DMS153 treated with DMSO at 0.1 percent for 48 hours (cell line): ENCODE data around the gene SLC9C2.
"Not testable (repeated sequence)": the region's sequence is repeated elsewhere in the genome, so short reads cannot be mapped to it uniquely, and the experiment has no call there.

Experiments
- DNase-seq: peaks from one replicate; lab custom pipeline; 2025; ENCODE audit not compliant: unreplicated experiment; lab: John Stamatoyannopoulos, UW

Gene SLC9C2

DNA sequence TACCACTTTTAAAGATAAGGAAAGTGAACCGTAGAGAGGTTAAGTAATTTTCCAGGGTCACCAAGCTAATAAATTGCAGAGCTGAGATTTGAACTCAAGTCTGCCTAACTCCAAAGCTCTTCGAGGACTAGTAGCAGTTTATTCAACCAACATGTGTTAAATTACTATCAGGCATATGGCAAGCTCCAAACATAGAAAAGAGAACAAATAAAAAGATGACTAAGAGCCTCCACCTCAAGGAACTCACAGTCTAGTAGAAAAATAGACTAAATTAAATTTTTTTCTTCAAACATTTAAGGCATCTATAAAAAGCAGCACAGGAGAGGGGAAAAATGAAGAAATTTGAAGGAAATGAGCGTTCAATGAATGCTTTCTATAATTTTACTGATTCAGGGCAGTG is 22.2 kb downstream of the SLC9C2 start:
- no peak for DNase-seq

DNA sequence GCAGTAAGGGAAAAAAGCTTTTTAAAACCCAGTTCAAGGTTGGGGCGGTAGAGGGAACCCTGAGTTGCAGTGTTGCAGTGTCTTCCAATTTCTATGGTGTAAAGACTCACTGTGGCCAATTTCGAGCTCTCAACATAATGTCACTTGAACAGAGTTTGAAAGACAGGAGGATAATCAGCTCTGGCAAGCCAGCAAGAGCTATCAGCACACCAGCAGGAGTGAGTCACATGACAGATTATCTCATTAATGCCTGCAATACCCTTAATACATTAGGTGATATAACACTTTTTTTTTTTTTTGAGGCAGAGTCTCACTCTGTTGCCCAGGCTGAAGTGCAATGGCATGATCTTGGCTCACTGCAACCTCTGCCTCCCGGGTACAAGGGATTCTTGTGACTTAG is 22.8 kb downstream of the SLC9C2 start:
- no peak for DNase-seq

DNA sequence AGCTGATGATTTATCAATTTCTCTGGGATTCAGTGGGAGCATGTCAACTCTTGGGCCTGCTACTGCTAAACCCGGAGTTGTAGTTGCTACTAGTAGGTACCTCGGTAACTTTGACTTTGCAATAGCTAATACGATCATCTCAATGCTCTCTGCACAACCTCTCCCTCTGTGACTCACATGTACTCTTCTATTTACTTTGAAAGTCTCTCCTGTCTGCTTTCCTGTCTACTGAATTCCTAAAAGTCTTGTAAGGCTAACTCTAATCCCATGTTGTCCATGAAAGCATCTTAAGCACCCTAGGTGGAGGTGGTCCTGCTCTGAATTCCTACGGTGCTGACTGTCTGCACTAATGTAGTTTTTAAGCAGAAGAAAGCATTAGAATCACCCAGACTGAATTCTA is 29.3 kb downstream of the SLC9C2 start:
- DNase-seq, result no peak

DNA sequence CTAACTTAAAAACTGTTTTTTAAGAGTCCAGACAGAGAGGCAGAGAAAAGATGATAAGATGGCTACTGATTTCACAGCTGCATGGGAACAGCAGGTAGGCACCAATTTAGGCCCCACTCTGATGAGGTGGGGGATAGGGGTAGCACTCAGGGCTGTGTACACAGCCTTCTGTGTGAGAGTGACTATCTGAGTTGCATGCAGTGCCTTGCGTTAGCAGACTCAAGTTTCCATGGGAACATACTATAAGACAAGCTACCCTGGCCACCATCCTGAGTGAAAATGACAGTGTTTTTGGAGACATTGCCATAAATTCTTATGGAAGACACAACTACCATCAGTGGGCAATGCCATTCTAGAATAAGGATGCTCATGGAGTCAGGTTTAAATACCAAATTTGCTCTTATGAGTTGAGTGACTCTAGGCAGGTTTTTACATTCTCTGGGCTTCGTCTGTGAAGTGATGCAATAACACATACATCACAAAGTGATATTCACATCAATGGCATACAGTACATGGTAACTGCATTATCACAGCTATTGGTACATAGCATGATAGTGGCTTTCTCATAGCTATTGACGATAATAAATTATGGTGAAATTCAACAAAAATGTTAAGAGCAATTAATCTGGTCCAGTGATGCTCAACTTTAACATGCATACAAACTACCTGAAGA is 30.5 kb downstream of the SLC9C2 start:
- no peak for DNase-seq

DNA sequence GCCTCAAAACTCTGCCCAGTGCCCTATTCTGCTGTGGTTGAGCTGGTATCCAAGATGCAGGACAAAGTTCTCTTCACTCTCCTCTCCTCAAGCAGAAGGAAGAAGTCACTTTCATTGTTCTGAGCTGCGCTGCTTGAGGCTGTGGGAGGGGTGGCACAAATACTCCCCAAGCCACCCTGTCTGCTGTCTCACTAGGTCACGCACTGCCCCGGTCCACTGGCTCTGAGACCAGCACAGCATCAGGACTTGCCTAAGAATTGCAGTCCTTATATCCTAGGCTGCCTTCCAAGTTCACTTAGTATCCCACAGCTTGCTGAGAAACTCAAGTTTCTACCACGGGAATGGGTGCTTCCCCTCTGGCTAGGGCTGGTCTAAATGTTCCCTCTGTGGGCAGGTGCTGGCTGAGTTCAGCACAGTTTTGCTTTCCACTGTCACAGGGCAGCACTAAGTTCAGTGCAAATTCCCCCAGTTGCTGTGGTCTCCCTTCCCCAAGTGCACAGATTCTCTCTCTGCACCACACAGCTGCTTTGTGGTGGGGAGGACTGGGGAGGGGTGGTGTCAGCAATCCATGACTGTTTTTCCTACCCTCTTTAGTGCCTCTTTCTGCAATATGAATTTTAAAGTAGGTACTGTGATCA is 32.4 kb downstream of the SLC9C2 start:
- no peak for DNase-seq

DNA sequence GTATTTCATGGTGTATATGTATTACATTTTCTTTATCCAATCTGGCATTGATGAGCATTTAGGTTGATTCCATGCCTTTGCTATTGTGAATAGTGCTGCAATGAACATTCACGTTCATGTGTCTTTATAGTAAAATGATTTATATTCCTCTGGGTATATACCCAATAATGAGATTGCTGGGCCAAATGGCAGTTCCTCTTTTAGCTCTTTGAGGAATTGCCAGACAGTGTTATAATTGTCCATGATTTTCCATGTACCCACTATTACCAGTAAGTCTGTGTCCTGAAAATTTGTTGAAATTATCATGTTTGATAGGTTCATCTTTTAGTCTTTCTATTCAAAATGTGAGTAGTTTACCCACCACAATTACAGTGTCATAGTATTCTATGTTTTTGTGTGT is 34.4 kb downstream of the SLC9C2 start:
- no peak for DNase-seq

DNA sequence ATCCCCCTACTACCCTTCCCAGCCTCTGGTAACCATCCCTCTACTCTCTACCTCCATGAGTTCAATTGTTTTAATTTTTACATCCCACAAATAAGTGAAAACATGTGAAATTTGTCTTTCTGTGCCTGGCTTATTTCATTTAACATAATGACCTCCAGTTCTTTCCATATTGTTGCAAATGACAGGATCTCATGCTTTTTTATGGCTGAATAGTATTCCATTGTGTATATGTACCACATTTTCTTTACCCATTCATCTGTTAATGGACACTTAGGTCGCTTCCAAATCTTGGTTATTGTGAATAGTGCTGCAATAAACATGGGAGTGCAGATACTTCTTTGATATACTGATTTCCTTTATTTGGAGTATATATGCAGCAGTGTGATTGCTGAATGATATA is 39.0 kb downstream of the SLC9C2 start:
- DNase-seq, result not testable (repeated sequence)

DNA sequence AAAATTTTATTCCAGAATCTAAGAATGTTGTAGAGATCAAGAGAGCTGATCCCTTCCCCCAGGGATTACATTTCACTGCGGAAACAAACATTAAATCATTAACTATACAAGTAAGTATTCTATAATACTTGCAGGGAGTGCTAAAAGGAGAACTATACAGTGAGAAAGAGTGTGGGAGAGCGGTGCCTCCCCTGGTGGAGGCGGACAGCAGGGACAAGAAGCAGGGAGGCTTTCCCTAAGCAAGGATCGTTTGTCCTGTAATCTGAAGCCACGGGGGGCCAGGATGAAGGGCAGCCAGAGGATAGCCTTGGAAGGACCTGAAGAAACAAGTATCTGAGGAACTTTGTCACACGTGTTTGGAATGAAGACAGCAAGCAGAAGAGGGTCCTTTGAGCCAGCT is 40.1 kb downstream of the SLC9C2 start:
- no peak for DNase-seq

DNA sequence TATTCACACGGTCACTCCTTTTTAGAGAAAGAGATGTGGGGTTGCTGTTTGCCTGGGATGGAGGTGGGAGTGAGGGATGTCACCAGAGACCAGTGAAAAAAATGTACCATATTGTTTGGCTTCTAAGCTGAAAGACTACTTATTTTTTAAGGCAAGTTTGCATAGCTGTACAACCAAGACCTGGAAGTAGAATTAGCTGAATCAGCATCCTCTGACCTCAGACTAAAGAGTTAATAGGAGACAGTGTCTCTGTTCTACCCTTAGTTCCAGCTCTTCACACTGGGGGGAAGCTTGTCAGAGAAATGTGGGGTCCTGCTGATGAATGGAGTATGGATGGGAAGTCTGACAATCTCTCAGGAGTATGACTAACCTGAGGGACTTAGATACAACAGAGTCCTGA is 41.6 kb downstream of the SLC9C2 start:
- DNase-seq, result no peak

DNA sequence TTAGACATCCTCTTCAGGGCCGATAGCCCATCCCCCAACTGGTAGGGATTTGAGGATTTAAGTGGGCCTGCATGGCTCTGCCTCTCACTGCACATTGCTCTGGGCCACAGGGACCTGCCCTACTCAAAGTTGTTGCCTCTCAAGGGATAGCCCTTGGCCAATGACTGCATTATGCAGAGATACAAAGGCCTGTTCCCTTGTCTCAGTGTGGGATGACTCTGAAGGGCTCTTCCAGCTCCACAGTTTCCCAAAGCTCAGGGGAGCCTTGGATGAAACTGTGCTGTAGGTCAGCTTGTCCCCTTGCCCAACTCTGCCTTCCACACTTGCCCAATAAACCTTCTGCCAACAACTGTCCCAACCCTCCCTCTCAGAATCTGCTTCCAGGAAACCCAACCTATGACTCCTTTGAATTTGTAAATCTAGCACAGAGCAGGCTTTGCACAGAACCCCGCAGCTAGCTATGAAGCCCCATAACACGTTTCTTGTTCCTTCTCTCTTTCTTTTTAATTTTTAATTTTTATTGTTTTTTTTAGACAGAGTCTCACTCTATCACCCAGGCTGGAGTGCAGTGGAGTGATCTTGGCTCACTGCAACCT is 42.5 kb downstream of the SLC9C2 start:
- DNase-seq, result no peak

DNA sequence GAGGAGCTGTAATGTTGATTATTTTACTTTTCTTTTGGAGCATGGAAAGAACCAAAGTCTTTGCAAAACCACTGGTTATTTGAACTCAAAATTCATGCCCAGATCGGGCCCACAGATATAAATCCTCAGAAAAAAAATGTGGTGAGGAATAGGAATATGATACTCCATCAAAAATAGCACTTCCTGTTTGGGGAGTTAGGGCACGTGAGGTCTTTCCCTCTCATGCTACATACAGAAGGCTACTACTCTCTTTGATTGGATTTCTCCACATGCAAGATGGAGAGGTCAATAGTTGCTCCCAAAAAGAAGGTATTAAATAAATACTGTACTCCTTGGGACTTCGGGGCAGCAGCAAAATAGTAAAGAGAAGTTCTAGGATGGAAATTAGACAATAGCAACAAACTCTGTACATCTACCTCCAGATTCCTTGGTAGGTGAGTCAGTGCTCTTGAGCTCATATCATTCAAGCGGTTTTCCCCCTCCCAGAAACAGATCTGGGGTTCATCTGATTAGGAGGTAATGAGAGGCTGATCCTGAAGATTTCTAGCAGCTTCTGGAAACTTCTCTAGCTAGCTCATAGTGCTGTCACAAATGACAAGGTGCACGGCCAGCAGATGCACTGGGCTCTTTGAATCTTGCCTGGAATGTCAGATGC is 47.1 kb downstream of the SLC9C2 start:
- no peak for DNase-seq

DNA sequence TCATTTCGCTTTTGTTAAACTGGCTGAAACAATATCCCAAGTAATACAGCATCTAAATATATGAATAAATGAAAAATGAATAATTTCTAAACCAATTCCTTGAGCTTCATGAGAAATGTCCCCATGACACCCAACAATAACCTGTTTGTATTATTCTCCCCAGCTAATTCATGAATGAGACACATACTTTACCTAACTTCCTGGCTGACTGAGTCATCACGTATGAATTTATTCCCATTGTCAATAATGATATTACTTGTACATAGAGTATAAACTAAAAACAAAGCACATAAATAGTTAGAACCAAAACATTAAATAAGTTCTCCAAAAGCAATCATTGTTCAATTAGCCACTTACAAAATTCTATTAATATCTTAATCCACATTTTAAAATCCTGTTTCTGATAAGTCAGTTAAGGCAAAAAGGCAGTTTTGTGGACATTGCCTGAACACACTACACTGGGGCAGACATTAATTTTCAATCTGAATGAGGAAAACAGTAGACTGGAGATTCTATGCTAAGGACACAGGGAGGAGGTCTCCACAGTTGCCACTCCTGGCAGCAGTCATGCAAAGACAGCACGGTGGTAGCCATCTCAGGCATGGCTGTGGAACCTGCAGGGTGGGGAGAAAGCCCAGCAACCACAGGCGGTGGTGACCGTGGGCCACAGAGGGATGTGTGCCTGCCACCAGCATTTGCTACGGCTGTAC is 48.2 kb downstream of the SLC9C2 start:
- no peak for DNase-seq

DNA sequence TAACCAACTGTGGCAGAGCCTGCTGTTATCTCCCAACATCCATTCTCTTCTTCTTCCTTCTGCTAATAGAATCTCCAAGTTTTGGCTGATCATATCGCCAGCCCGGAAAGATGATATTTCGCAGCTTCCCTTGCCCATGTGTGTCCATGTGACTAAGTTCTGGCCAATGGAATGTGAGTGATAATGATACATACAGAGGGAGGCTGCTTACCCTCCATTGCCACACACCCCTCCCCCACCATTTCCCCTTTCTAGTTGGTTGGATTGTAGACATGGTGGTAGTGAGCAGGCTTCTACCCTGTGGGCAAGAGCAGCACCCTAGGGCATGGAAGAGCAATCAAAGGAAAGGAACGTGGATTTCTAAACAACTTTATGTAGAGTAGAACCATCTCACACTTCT is 48.8 kb downstream of the SLC9C2 start:
- no peak for DNase-seq

DNA sequence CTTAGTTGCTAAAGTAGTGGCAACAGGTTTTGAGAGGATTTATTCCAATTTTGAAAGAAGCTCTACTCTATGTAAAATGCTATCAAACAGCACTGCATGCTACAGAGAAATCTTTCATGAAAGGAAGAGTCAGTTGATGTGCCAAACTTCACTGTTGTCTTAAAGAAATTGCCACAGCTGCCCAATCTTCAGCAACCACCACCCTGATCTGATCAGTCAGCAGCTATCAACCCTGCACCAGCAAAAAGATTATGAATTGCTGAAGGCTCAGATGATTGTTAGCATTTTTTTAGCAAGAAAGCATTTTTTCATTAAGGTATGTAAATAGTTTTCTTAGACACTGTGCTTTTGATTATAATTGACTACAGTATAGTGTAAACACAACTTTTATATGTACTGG is 49.6 kb downstream of the SLC9C2 start:
- DNase-seq, result no peak

DNA sequence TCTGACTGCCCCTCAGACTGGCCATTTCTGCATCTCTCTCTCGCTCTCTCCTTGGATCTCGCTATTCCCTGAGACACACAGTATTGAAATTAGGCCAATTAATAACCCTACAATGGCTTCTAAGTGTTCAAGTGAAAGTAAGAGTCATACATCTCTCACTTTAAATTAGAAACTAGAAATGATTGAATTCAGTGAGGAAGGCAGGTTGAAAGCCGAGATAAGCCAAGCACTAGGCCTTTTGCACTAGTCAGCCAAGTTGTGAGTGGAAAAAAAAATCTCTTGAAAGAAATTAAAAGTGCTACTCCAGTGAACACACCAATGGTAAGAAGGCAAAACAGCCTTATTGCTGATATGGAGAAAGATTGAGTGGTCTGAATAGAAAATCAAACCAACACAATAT is 51.2 kb downstream of the SLC9C2 start:
- DNase-seq, result no peak

DNA sequence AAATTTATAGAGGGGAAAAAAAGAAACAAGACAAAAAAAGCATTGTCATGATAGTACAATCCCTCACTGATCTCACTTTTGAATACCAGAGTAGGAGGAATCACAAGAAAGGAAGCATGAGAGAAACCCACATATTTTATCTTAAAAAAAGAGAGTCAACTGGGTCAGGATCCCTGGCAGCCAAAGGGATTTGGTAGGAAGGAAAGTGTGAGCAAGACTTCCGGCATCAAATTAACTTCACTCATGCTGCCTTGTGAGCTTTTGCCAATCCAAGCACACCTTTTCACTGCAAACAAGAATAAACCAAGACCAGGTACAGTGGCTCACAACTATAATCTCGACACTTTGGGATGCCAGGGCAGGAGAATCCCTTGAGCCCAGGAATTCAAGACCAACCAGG is 53.1 kb downstream of the SLC9C2 start:
- DNase-seq, result no peak

DNA sequence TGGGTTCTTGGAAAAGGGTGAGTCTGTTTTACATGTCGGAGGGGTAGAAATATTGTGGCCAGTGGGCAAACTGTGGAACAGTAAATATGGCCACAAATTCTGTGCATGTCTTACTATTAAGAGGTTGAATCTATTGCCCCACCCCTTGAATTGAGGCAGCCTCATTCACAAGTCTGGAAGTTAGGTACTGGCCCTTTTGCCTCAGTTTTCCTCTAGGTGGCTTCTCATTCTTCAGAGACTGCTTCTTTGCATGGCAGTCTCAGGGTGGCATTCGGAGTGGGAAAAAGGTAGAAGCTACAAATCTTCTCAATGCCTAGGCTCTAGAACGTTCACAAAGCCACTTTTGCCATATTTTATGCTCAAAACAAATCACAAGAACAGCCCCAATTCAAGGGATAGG is 57.2 kb downstream of the SLC9C2 start:
- no peak for DNase-seq

DNA sequence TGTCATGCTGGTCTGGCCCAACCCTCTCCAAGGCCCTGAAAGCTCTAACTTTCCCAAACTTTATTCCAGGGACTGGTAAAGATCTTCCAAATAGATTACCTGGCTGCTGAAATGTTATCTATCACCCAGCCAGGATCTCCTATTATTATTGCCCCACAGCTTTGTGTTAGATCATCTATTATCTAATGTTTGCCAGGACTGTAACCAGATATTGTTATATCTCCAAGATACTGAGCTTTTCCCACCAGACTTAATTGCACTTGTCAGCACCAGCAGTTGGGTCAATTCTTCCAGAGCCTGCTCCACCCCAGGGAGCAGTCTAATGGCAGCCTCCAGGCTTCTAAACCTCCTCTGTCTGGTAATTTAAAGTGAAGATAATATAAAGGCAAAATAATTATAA is 66.6 kb downstream of the SLC9C2 start:
- DNase-seq, result no peak

DNA sequence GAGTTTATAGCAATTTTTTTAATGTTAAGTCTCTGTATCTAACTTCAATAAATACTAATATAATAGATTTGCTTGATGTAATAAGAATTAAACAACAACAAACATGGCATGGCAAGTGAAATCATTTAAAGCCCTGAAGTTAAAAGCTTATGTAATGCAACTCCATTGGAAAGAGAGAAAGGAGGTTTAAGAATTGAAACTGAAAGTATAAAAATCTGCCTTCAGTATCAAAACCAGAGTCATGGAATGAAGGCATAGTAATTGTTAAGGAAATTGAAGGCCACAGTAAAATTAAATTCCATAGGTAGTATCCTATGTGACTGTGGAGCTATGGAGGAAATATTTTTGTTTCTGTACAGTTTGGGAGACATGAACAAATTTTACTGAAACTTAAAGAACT is 70.6 kb downstream of the SLC9C2 start:
- DNase-seq, result no peak

DNA sequence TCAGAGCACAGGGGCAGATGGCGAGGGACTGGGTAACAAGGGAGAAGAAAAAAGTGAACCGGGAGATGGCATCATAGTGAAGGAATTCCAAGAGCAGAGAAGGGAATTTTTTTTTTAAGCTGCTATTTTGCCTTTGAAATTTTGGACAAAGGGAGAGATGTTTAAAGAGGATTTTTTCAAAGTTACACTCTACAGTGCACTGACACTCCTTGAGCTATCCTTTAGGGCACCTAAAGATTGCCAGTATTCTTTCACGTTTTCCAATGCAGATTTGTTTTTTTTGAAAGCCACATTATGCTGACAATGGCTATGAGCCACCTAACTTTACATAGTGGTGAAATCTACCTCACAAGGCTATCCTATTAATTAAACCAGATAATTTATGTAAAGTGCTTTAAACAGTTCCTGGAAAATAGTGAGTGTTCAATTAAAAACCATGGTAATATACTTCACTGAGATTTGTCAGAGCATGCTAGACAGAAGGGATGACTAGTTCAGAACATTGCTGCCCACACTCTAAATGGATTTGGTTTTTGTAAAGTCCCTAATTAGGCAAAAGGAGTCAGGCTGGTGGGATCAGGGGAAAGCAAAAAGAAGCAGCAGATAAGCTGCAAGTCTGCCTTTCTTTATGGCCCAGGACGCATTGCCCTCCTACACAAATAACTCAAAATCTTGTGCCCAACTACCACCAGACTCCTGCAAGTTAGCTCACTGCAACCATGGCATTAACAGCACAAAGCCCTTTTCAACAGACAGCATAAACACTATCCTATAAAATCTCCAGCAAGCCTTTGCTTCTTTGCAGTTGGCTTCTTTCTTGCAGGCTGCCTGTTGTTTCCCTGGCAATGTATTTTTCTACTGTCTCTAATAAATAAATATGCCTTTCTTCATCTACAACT is 71.8 kb downstream of the SLC9C2 start:
- no peak for DNase-seq

DNA sequence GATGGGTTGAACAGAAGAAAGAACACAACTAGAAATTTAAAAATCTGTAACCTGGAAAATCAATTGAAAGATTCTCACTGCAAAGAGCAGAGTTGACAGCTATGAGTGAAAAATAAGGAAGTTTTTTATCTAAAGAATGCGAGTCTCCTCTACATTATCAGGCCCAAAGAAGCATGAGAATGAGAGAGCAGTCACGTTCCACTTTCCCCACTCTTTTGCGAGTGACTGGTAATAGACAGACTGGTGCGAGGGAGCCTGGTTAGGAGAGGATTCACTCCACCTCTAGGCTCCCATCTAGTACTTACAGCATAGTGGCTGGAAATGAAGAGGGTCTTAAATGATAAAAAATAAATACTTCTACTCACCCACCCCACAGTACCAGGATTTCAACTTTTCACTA is 73.8 kb downstream of the SLC9C2 start:
- DNase-seq, result no peak
